ENCODE data around the gene DES.

DNA sequence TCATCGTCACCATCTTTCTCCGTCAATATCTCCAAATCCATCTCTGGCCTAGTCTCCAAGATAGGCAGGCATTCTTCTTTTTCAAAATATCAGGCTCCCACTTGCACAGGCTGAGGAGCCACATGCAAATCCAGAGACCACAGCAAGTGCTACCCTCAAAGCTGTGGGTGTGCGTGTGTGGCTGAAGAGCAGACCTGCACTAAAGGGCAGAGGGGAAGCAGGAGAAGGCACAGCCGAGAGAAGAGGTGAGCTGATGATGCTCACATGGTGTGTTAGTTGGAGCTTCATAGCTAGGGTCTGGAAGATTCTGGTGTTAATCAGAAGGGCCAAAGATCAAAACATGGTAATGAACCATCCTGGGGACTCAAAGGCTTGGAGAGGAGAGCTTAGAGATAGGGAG is 20.3 kb downstream of the DES start:
- TF ChIP-seq, protein P1, sequence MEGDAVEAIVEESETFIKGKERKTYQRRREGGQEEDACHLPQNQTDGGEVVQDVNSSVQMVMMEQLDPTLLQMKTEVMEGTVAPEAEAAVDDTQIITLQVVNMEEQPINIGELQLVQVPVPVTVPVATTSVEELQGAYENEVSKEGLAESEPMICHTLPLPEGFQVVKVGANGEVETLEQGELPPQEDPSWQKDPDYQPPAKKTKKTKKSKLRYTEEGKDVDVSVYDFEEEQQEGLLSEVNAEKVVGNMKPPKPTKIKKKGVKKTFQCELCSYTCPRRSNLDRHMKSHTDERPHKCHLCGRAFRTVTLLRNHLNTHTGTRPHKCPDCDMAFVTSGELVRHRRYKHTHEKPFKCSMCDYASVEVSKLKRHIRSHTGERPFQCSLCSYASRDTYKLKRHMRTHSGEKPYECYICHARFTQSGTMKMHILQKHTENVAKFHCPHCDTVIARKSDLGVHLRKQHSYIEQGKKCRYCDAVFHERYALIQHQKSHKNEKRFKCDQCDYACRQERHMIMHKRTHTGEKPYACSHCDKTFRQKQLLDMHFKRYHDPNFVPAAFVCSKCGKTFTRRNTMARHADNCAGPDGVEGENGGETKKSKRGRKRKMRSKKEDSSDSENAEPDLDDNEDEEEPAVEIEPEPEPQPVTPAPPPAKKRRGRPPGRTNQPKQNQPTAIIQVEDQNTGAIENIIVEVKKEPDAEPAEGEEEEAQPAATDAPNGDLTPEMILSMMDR (conservative IDR thresholded peaks at IDR 0.05 in 1 of 2, IDR thresholded peaks at IDR 0.05 in 1 of 2; ENCODE audit: extremely low read depth in 1 of 2, insufficient read depth in 1 of 2, low read depth in 1 of 2, low read length in 2 of 2) = no peak
- TF ChIP-seq EZH2 (IDR thresholded peaks at IDR 0.05; ENCODE audit: borderline replicate concordance, low read length) = no peak

All from mammary epithelial cell (primary cell).